ENCODE results near the gene BTN3A1. TPM values are rescaled to one million over a fixed set of nuclear protein-coding genes. Genes with fewer than 3 reads are reported as not detected.

The BTN3A1 gene
- total RNA-seq, 1 donor, result 39.3 TPM

- H3K4me3 ChIP-seq (ENCODE audit: low read depth, low read length), result no peak overlapping the region
- no peak for TF ChIP-seq CTCF (IDR thresholded peaks at IDR 0.05; ENCODE audit: insufficient read depth, low read depth, low read length)
Observed at GRCh38 chr6:26464014-26464413, 61.9 kb downstream of the BTN3A1 start.

GRCh38 chr6:26464416-26465131 is 62.5 kb downstream of the BTN3A1 start:
- no peak for TF ChIP-seq CTCF (IDR thresholded peaks at IDR 0.05; ENCODE audit: insufficient read depth, low read depth, low read length)

More at GRCh38 chr6:26464014-26464413, 61.9 kb downstream of the BTN3A1 start:
- no peak for DNase-seq (ENCODE audit: low read depth)

More at GRCh38 chr6:26464416-26465131, 62.5 kb downstream of the BTN3A1 start:
- no peak overlapping the region for H3K4me3 ChIP-seq (ENCODE audit: low read depth, low read length)
- no peak for DNase-seq (ENCODE audit: low read depth)

Other genes starting within 250 kb of the BTN3A1 start
- 15.1 and 35.4 TPM in 2 replicates for gene BTN3A2, start 37.1 kb upstream of the BTN3A1 start, total RNA-seq
- gene BTN2A2, start 19.2 kb upstream of the BTN3A1 start, total RNA-seq, result 13.2 and 14.7 TPM in 2 replicates
- 14.8 and 30.7 TPM in 2 replicates for gene BTN3A3, start 38.2 kb downstream of the BTN3A1 start, total RNA-seq
- 16.8 and 21.6 TPM in 2 replicates for gene BTN2A1, start 55.7 kb downstream of the BTN3A1 start, total RNA-seq
- gene BTN1A1, start 98.0 kb downstream of the BTN3A1 start, total RNA-seq, result not detected in 2 replicates
- 74.1 and 85.1 TPM in 2 replicates for gene HMGN4, start 136.1 kb downstream of the BTN3A1 start, total RNA-seq
- 14.5 and 16.4 TPM in 2 replicates for gene ABT1, start 194.7 kb downstream of the BTN3A1 start, total RNA-seq

Data from fibroblast of villous mesenchyme (primary cell).